H9 (cell line): ENCODE results near the gene LRRC27. TPM values are rescaled to one million over a fixed set of nuclear protein-coding genes. Genes with fewer than 3 reads are reported as not detected.

ENCODE experiments used
- DNase-seq: peaks from one replicate; pipeline ENCODE4 v3.0.0-alpha.2; 2017
- H2AFZ ChIP-seq: one replicate; pipeline ENCODE4 v1.6.1; 2013; ENCODE audit warnings: mild to moderate bottlenecking, low read length, control low read depth, moderate library complexity
- H2AK5ac ChIP-seq: 2 replicates; pipeline ENCODE4 v1.6.1; 2013; ENCODE audit warnings: low read length, control low read depth, mixed read lengths; ENCODE audit not compliant: insufficient read length
- H2BK120ac ChIP-seq: one replicate; pipeline ENCODE4 v1.6.1; 2013; ENCODE audit warnings: low read depth, mild to moderate bottlenecking, low read length, control low read depth, inconsistent platforms; ENCODE audit not compliant: poor library complexity, severe bottlenecking
- H2BK12ac ChIP-seq: 2 replicates; pipeline ENCODE4 v1.6.1; 2013; ENCODE audit warnings: low read length, control low read depth, mixed read lengths, low read depth; ENCODE audit not compliant: insufficient read length
- H2BK15ac ChIP-seq: 2 replicates; pipeline ENCODE4 v1.6.1; 2013; ENCODE audit warnings: low read depth, low read length, control low read depth
- H2BK20ac ChIP-seq: one replicate; pipeline ENCODE4 v1.6.1; 2013; ENCODE audit warnings: low read depth, mild to moderate bottlenecking, low read length, control low read depth, inconsistent platforms; ENCODE audit not compliant: poor library complexity, severe bottlenecking
- H2BK5ac ChIP-seq: 2 replicates; pipeline ENCODE4 v1.6.1; 2013; ENCODE audit warnings: low read length, control low read depth, mixed read lengths; ENCODE audit not compliant: insufficient read length
- H3K14ac ChIP-seq: 2 replicates; pipeline ENCODE4 v1.6.1; 2013; ENCODE audit warnings: low read length, control low read depth; ENCODE audit not compliant: insufficient read depth
- H3K18ac ChIP-seq: 2 replicates; pipeline ENCODE4 v1.6.1; 2013; ENCODE audit warnings: low read depth, mild to moderate bottlenecking, mixed read lengths, low read length, control low read depth; ENCODE audit not compliant: insufficient read length
- H3K23ac ChIP-seq: 2 replicates; pipeline ENCODE4 v1.6.1; 2013; ENCODE audit warnings: low read length, control low read depth, mixed read lengths, low read depth; ENCODE audit not compliant: insufficient read length
- H3K23me2 ChIP-seq: 2 replicates; pipeline ENCODE4 v1.6.1; 2013; ENCODE audit warnings: low read depth, mild to moderate bottlenecking, mixed read lengths, low read length, control low read depth; ENCODE audit not compliant: insufficient read length, poor library complexity, severe bottlenecking
- H3K27ac ChIP-seq: 2 replicates; pipeline ENCODE4 v1.5.1; 2013; ENCODE audit warnings: low read length, control low read depth, mixed read lengths, low read depth; ENCODE audit not compliant: insufficient read length
- H3K27me3 ChIP-seq: 2 replicates; pipeline ENCODE4 v1.6.1; 2013; ENCODE audit warnings: low read length, control low read depth, inconsistent platforms; ENCODE audit not compliant: insufficient read depth
- H3K4ac ChIP-seq: 2 replicates; pipeline ENCODE4 v1.6.1; 2013; ENCODE audit warnings: low read depth, mild to moderate bottlenecking, control low read depth, inconsistent platforms, low read length, moderate library complexity
- H3K4me1 ChIP-seq: 2 replicates; pipeline ENCODE4 v1.6.1; 2013; ENCODE audit warnings: low read length, control low read depth, inconsistent platforms; ENCODE audit not compliant: insufficient read depth
- H3K4me2 ChIP-seq: 2 replicates; pipeline ENCODE4 v1.6.1; 2013; ENCODE audit warnings: low read length, control low read depth, mixed read lengths; ENCODE audit not compliant: insufficient read length, insufficient read depth
- H3K56ac ChIP-seq: 2 replicates; pipeline ENCODE4 v1.6.1; 2013; ENCODE audit warnings: low read depth, mild to moderate bottlenecking, mixed read lengths, low read length, control low read depth; ENCODE audit not compliant: insufficient read length
- H3K79me1 ChIP-seq: 2 replicates; pipeline ENCODE4 v1.6.1; 2013; ENCODE audit warnings: low read depth, mild to moderate bottlenecking, moderate library complexity, low read length, control low read depth, inconsistent platforms; ENCODE audit not compliant: insufficient read depth, poor library complexity, severe bottlenecking
- H3K79me2 ChIP-seq: 2 replicates; pipeline ENCODE4 v1.6.1; 2013; ENCODE audit warnings: low read length, control low read depth, inconsistent platforms; ENCODE audit not compliant: insufficient read depth
- H3K9ac ChIP-seq: 2 replicates; pipeline ENCODE4 v1.6.1; 2013; ENCODE audit warnings: low read length, control low read depth, mixed read lengths; ENCODE audit not compliant: insufficient read length; ENCODE audit errors: extremely low read depth
- H3K9me3 ChIP-seq: one replicate; pipeline ENCODE4 v1.6.1; 2013; ENCODE audit warnings: low read depth, low read length, inconsistent platforms; ENCODE audit not compliant: control insufficient read depth
- H3T11ph ChIP-seq: one replicate; pipeline ENCODE4 v1.6.1; 2013; ENCODE audit warnings: mild to moderate bottlenecking, low read length, control low read depth, inconsistent platforms
- H4K20me1 ChIP-seq: one replicate; pipeline ENCODE4 v1.6.1; 2013; ENCODE audit not compliant: control insufficient read depth, insufficient read length, insufficient read depth
- H4K5ac ChIP-seq: 2 replicates; pipeline ENCODE4 v1.6.1; 2013; ENCODE audit warnings: low read depth, mild to moderate bottlenecking, mixed read lengths, low read length, control low read depth; ENCODE audit not compliant: insufficient read length
- H4K8ac ChIP-seq: replicated peaks from 2 replicates; pipeline ENCODE4 v1.6.1; 2013; ENCODE audit warnings: low read length, control low read depth, mixed read lengths, low read depth; ENCODE audit not compliant: insufficient read length
- H4K91ac ChIP-seq: 2 replicates; pipeline ENCODE4 v1.6.1; 2013; ENCODE audit warnings: low read depth, mild to moderate bottlenecking, moderate library complexity, mixed read lengths, low read length, control low read depth; ENCODE audit not compliant: insufficient read length
- H3K27ac Mint-ChIP-seq, 3 experiments: 2 replicates in 2 of 3; 3 replicates in 1 of 3; pipeline ENCODE4 v1.8.0; 2020 to 2021; ENCODE audit warnings: mixed read lengths in 3 of 3, mild to moderate bottlenecking in 1 of 3, moderate library complexity in 1 of 3
- H3K27me3 Mint-ChIP-seq: 2 replicates; pipeline ENCODE4 v1.8.0; 2021; ENCODE audit warnings: low read depth, mild to moderate bottlenecking, moderate library complexity, mixed read lengths
- H3K36me3 Mint-ChIP-seq, 3 experiments: 2 replicates in 2 of 3; 3 replicates in 1 of 3; pipeline ENCODE4 v1.8.0; 2020 to 2021; ENCODE audit warnings: low read depth in 3 of 3, mixed read lengths in 3 of 3; ENCODE audit not compliant: insufficient read depth in 1 of 3
- H3K4me1 Mint-ChIP-seq, 2 experiments: 2 replicates each; pipeline ENCODE4 v1.8.0; 2020; ENCODE audit warnings: mixed read lengths in 2 of 2
- H3K4me3 Mint-ChIP-seq, 2 experiments: 2 replicates in 1 of 2; 3 replicates in 1 of 2; pipeline ENCODE4 v1.8.0; 2020 to 2021; ENCODE audit warnings: mild to moderate bottlenecking in 2 of 2, mixed read lengths in 2 of 2, moderate library complexity in 1 of 2
- H3K9me3 Mint-ChIP-seq, 2 experiments: 2 replicates in 1 of 2; 3 replicates in 1 of 2; pipeline ENCODE4 v1.8.0; 2020; ENCODE audit warnings: mild to moderate bottlenecking in 2 of 2, mixed read lengths in 2 of 2, moderate library complexity in 1 of 2
- CTCF ChIP-seq: fragments of 200-600 bp; sonication (generic); conservative IDR thresholded peaks from 3 replicates; pipeline ENCODE4 v1.8.0; 2021; ENCODE audit warnings: antibody characterized with exemption, mild to moderate bottlenecking
- WGBS: extraction: QIAGEN DNeasy Blood & Tissue Kit; methylation state at CpG from one replicate; pipeline ENCODE4 v1.1.7; 2013; ENCODE audit warnings: missing lambda C conversion rate, low lambda C conversion rate, mixed read lengths; ENCODE audit not compliant: insufficient read length; ENCODE audit errors: extremely low coverage; 5-methylcytosine and 5-hydroxymethylcytosine counted together
- total RNA-seq: library from RNA; stranded (reverse); gene quantifications from 2 replicates; pipeline ENCODE4 v1.2.1, GENCODE V29; 2021

The LRRC27 gene
- total RNA-seq, 1 experiment from 2014 or later: 2.7 TPM

DNA sequence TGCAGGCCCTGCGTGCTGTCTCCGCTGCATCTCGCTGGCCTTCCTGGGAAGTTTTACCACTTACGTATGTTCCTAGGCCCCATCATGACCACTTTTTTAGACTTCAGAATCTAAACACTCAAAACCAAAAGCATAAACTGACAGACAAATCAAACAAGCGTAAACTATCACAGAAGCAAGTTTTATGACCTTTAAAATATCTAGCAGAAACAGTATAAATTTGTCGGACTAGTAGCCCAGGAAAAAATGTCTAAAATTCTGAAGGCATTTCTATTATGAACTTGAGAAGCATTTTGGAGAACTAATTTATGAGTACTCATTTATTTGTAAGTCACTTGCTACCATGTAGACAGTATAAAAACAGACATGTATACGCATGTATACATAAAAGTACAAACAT is 10.6 kb downstream of the LRRC27 start:
- Histone ChIP-seq H3K4me2 (no peak overlapping the region), H3K4me1 (no peaks in the 10 kb centered on the region), H4K5ac (no peak overlapping the region), H2AFZ (no peak overlapping the region), H3T11ph (no peak overlapping the region), H3K18ac (no peak overlapping the region), H3K23ac (no peak overlapping the region), H2BK5ac (no peak overlapping the region), H3K9me3 (no peaks in the 10 kb centered on the region), H2BK15ac (no peak overlapping the region), H3K27ac (no peak overlapping the region), H2BK20ac (no peak overlapping the region), H2BK120ac (no peak overlapping the region), H2AK5ac (no peak overlapping the region), H3K23me2 (no peaks in the 10 kb centered on the region), H3K4ac (no peak overlapping the region), H4K91ac (no peak overlapping the region), H2BK12ac (no peak overlapping the region), H4K8ac (no peak overlapping the region), H4K20me1 (no peaks in the 10 kb centered on the region), H3K14ac (no peak overlapping the region), H3K27me3 (no peaks in the 10 kb centered on the region), H3K9ac (no peak overlapping the region), H3K79me2 (no peaks in the 10 kb centered on the region), H3K56ac (no peak overlapping the region), H3K79me1 (no peaks in the 10 kb centered on the region)
- no peaks in the 10 kb centered on the region for H3K27me3 Mint-ChIP-seq
- peaks cover 2 to 8% of the 10 kb centered on the region in 2 experiments; a peak in 3 of 4 replicates for H3K4me1 Mint-ChIP-seq
- H3K27ac Mint-ChIP-seq: no peak overlapping the region
- no peak for TF ChIP-seq CTCF
- no peak overlapping the region for H3K4me3 Mint-ChIP-seq
- peaks cover 0 to 4% (median 0%) of the 10 kb centered on the region in 3 experiments; a peak in 3 of 7 replicates for H3K36me3 Mint-ChIP-seq
- no peaks in the 10 kb centered on the region; a peak in 1 of 5 replicates for H3K9me3 Mint-ChIP-seq
- no peak for DNase-seq
- no CpG with 5 or more reads among the region's 7 CpGs for WGBS
